H4 (cell line): Measurements from ENCODE around the gene VASH2. TPM values are rescaled to one million over a fixed set of nuclear protein-coding genes. Genes with fewer than 3 reads are reported as not detected.

ENCODE experiments used
- DNase-seq: peaks from one replicate; pipeline ENCODE4 v3.0.0-alpha.2; 2015; ENCODE audit warnings: low spot score
- total RNA-seq: library from RNA; depleted of rRNA; stranded (reverse); fragments of >200 nt; shearing (Covaris generic); gene quantifications from 2 replicates; pipeline ENCODE4 v1.2.3, GENCODE V29; 2014

The VASH2 gene
- total RNA-seq, 1 experiment from 2014 or later, result 2.5 TPM

DNA sequence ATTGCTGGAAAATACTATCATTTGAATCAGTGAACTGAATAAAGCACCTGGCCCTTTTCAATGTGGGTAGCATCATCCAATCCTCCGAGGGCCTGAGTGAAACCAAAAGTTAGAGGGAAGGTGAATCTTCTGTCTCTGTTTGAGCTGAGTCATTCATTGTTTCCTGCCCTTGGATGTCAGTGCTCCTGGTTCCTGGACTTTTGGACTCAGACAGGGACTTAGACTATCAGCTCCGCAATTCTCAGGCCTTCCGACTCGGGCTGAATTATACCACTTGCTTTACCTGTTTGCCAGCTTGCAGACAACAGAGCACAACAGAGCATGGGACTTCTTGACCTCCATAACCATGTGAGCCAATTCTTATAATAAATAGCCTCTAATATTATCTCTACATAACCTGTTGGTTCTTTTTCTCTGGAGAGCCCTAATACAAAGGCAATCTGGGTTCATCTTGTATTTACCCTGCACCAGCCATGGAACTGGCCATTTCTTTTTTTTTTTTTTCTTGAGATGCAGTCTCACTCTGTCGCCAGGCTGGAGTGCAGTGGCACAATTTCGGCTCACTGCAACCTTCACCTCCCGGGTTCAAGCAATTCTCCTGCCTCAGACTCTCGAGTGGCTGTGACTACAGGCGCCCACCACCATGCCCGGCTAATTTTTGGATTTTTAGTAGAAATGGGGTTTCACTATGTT lies 19.2 kb upstream of the VASH2 start:
- no peak for DNase-seq

DNA sequence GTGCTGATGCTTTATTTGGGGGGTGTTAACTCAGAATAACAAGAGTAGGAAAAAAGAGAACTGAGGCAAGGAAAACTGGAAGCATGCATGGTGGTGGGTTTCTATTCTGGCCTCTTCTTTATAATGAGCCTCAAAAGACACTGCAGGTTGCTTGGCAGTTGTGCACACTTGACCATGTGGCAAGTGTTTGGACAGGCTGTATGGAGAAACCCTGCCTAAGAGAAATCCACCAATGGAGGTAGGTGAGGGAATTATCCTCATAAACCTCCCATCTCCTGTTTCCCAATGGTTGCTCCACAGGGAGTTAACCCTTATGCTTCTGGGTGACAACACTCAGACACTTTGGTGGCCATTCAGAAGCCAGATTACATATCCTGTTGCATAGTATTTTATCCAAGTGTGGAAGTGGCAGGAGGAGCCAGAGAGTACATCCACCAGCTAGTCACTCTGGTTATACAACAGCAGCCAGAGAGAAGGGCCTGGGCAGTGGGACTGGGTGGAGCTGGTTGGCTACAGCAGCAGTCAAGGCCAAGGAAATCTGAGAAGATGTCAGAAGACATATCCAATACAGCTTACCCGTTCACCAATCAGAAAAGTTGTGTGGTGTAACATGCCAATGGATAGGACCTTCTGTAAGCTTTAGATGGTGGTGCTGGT lies 16.4 kb upstream of the VASH2 start:
- no peak for DNase-seq

DNA sequence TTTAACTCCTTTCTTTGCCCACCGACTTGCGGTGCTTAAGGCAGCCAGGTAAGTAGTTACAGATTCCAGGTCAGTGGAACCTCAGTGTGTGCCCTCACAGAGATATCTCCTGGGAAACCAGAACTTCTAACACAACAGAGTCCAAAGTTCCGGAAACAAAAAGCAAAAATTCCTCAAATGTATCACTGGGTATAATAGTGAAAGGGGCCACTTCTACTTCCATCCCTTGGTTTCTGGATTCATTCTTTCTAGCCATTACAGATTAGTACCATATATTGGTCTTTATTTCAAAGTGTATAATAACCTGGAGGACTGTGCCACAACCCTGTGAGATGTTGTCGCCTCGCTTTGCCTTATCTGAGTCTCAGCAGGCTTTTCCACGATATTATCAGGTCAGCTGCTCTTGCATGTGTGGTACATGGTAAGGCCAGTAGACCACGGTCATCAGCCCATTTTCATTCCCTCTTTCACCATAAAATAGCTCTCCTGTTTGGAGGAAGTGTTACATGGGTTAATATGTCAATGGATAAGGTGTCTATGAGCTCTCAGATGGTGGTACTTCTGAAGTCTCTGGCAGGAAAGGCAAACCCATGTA lies 14.9 kb upstream of the VASH2 start:
- DNase-seq, result no peak

DNA sequence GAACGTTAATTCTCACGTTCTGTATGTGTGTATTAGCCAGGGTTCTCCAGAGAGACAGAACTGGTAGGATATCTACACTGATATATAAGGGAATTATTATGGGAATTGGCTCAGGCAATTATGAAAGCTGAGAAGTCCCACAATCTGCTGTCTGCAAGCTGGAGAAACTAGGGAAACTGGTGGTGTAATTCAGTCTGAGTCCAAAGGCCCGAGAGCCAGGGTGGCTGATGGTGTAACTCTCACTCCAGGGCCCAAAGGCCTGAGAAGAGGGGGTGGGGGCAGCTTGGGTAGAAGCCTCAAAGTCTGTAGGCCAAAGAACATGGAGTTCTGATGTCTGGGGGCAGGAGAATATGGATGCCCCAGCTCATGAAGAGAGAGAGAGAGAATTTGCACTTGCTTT lies 13.3 kb upstream of the VASH2 start:
- no peak for DNase-seq

DNA sequence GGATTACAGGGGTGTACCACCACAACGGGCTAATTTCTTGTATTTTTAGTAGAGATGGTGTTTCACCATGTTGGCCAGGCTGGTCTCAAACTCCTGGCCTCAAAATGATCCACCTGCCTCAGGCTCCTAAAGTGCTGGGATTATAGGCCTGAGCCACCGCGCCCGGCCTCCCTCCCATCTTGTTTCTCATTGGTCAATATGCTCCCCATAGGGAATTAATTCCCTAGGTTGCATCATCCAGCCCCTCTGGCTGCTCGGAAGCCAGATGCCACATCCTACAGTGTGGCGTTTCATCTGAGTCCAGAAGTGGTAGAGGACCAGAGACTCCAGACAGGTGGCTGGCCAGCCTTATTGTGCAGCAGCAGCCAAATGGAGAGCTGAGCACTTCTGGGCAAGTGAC lies 11.5 kb upstream of the VASH2 start:
- no peak for DNase-seq

DNA sequence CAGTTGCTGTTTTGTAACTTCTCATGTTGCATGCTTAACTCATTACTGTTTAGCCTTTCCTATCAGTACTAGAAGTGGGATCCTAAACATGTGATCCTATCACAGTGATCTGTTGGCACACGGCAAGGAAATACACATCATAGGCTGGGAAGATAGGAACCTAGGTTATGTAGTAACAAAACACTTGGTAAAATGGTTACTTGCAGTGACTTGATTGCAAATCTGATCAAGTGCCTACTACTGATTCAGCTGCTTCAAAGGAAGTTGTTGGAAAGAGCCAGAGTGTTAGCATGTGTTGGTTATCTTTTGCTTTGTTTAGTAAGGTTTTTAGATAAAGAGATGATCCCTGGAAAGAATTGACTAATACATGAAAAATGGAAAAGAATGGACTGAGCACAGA lies 8.9 kb upstream of the VASH2 start:
- no peak for DNase-seq

DNA sequence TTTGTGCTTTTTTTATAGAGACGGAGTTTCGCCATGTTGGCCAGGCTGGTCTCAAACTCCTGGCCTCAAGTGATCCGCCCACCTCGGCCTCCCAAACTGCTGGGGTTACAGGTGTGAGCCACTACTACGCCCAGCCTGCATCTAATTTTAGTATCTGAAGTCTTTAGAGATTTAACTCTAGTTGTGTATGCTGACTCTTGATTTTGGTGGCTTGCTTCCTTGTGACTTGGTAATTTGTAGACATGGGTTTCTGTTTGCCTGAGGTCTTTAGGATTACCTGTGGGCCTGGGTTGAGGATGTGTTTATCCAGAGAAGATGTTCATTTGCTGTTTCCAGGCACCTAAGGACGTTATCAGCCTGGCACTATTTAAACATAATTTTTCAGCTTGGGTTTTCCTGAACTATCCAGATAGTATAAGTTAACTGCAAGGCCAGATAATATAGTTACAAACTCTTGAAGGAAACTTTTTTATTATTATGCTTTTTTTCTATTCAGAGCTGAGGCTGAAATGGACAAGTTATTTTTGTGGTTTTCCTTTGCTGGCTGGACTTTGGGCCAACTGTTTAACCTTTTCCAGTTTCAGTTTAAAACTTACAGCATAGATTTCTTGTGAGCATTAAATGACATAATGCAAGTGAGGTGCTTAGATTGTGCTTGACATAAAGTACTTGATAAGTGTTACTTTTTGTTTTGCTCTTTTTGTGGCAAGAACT lies 7.5 kb upstream of the VASH2 start:
- DNase-seq, result no peak

DNA sequence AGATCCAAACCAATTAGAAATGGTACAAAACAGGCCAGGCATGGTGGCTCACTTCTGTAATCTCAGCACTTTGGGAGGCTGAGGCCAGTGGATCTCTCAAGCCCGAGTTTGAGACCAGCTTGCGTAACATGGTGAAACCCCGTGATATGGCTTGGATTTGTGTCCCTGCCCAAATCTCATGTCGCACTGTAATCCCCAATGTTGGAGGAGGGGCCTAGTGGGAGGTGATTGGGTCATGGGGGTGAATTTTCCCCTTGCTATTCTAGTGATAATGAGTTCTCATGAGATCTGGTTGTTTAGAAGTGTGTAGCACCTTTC lies 7.0 kb upstream of the VASH2 start:
- DNase-seq, result no peak

DNA sequence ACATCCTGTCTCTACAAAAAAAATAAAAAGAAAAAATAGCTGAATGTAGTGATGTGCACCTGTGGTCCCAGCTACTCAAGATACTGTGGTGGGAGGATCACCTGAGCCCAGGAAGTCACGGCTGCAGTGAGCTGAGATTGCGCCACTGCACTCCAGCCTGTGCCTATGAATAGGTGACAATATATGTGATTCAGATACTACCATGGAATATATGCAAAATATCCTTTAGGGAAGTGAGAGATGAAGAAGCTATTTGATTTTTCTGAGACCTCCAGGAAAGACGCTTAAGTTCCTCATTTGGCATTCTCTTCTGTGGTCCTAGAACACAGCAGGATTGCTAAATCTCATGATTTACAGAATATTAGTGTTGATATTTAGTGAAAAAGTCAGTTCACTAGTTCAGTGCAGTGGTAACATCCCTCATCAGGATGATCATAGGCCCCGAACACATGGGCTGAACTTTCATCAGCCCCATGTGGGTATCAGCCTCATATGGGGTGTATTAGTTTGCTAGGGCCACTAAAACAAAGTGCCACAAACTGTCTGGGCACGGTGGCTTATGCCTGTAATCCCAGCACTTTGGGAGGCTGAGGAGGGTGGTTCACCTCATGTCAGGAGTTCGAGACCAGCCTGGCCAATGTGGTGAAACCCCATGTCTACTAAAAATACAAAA lies 6.0 kb upstream of the VASH2 start:
- no peak for DNase-seq

DNA sequence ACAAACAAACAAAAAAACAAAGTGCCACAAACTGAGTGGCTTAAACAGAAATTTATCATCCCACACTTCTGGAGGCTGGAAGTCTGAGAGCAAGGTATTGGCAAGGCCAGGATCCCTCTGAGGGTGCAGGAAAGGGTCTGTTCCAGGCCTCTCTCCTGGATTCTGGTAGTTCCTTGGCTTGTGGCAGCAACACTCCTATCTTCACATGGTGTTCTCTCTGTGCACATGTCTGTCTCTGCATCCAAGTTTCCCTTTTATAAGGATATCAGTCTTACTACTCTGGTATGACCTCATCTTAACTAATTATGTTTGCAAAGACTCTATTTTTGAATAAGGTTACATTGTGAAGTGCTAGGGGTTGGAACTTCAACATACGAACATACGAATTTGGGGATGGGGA lies 5.3 kb upstream of the VASH2 start:
- DNase-seq, result no peak

DNA sequence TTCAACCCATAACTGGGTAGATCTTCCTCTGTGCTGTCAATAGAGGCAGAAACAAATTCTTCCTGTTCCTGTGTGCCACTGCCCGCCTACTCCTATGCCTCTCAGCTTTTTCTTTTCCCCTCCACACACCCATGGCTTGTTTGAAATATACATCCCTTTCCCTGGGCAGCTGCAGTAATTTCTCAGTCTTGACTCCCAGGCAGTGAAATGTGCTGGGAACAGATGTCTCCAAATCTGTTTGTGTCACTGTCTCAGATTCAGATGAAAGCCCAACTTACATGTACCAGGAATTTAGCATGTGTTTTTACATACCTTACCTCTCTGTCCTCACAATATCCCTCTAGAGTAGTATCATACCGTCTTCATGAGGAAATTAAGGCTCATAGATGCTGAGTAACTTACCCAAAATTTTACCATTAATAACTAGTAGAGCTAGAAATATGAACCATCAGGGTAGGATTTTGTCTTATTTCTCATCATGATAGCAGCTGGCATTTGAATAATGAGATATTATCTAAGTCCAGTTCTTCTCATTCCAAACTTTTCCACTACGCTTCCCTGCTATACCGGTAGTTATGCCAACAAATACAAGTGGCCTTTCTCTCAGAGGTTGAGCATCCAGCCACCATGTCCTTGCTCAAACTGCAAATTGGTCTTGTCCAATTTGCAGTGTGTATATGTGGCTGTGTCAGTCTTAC lies 4.7 kb upstream of the VASH2 start:
- DNase-seq, result no peak

DNA sequence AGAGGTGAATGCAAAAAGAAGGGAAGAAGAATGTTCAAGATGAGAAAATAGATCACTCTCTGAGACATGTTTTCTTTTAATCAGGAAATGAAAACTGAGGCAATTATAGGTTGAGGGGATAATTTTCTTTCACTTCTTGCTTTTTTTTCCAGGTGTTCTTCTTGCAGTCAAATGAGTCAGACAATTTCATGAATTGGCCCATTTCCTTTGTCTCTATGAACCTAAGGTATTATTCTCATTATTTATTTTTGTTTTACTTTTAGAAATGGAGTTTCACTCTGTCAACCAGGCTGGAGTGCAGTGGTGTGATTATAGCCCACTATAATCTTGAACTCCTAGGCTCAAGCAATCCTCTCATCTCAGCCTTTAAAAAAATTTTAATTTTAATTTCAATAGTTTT lies 3.5 kb upstream of the VASH2 start:
- no peak for DNase-seq

DNA sequence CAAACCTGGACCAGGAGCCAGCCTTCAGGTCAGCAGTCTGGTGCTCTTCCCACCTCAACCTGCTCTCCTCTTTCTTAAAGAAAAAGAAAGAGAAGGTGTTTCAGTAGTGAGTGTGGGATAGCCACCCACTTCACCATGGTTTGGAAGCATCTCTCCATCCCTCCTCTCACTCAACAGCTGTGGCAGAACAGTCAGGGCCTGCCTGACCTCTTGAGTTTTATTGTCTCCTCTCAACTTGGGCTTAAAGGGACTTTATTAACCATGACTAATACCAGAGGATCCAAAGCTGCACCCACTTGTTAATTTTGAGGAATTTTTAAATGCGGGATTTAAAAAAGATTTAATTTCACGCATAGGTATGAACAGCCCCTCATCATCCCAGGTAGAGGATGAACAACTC lies 570 bp upstream of the VASH2 start:
- DNase-seq, result no peak

DNA sequence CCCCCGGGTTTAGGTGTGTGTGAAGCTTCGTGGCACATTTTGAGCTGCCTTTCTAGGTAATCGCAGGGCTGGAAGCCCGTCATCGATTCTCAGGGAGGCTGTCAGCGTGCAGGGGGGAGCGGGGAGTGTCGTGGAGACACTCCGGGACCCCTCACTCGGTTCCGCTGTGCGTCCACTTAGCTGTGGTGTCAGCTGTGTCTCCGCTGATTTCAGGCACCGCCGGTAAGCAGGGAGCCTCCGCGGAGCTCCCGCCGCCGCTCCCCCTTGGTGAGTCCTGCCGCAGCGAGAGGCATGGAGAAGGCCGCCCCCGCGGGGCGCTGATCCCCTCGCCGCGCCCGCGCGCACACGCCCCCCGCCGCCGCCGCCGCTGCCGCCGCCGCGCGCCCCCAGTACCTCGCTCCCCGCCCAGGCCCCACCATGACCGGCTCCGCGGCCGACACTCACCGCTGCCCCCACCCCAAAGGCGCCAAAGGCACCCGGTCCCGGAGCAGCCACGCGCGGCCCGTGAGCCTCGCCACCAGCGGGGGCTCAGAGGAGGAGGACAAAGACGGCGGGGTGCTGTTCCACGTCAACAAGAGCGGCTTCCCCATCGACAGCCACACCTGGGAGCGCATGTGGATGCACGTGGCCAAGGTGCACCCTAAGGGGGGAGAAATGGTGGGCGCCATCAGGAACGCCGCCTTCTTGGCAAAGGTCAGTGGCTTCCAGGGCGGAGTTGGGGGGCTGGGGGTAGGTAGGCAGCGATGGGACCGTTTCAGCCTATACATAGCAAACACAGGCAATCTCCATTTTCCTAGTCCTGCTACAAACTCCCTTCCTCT lies 995 bp downstream of the VASH2 start:
- no peak for DNase-seq

DNA sequence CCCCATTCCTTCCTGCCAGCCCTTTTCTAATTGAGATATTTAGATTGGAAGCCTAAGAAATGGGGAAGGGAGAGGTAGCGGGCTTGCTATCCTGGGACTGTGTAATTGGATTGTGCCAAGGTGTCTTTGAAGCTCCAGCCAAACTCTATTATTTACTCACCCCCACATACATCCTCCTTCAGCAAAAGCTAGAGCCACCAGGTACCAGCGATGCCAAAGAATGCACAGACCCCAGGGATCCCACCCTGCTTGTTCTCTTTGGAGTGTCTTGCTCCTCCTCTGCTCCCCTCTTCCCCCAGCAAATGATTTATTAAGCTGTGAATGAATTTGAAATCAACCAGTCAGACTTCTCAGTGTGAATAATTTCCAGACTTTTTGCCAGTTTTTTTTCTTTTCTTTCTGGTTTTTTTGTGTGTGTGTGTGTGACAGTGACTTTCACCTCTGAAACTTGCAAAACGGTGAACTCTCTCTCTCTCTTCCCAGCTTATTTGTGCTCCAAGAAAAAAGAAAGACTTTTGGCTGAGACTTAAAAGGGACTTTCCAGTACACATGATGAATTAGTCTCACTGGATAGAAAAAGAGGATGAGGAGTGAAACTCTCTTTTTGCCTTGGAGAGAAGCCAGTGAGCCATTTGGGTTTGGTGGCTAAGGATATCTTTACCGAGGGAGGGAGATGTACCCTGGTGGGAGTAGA lies 1.8 kb downstream of the VASH2 start:
- DNase-seq, result no peak

DNA sequence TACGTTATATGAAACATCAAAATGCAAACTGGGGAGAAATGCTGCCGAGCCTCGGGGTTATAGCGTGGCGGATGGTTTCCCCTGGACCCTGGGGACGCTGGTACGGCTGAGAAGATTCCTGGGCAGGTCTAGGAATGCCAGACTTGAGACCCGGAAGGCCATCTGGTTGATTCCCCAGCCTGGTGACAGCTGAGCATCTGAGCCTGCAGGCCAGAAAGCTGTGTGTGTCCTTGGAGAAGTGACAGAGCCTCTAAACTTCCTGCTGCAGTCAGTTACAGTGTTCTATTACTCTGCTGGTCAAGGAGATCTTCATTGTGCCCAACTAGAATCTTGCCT lies 2.3 kb downstream of the VASH2 start:
- DNase-seq, result no peak

DNA sequence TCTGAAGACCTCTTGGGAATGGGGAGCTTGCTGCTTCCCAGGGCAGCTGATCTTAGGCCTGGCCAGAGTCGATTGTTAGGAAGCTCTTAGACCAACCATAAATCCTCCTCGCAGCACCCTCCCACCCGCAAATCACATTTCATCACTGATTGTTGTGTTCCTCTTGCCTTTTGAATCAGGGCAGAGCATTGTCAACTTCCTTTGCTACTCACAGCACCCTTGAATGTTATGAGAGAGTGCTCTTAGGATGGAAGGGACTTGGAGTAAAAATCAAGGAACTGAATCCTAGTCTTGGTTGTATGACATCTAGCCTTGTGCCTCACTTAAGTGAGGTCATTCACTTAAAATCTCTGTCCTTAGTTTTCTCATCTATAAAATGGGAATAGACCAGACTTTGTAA lies 3.0 kb downstream of the VASH2 start:
- DNase-seq, result no peak

DNA sequence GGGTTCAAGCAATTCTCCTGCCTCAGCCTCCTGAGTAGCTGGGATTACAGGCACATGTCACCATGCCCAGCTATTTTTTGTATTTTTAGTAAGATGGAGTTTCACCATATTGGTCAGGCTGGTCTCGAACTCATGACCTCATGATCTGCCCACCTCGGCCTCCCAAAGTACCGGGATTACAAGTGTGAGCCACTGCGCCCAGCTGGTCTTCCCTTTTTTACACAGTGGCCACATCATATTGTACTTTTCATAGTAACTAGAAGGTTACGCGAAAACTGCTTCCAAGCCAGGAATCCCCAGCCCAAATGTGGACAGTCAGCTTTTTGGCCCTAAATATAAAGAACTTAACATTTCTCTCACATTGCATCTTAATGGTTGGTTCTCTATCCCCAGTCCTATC lies 4.2 kb downstream of the VASH2 start:
- DNase-seq, result no peak

DNA sequence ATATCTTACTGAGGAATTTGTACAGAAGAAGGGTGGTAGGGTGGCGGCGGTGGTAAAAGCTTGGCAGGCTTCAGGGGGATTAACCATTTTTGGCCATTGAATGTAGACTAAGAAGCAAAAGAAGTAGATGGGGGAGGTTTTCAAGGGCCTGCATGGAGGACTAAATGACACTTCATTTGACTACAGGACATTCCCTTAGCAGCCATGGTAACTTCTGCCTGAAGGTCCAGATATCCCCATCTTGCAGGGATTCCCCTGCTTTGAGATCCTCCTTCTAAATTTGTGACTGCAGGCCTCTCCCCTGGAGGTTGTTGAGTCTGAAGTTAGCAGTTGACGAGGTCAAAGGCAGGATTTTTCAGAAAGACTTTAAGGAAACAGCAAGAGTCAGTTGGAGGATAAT lies 4.8 kb downstream of the VASH2 start:
- DNase-seq, result no peak

DNA sequence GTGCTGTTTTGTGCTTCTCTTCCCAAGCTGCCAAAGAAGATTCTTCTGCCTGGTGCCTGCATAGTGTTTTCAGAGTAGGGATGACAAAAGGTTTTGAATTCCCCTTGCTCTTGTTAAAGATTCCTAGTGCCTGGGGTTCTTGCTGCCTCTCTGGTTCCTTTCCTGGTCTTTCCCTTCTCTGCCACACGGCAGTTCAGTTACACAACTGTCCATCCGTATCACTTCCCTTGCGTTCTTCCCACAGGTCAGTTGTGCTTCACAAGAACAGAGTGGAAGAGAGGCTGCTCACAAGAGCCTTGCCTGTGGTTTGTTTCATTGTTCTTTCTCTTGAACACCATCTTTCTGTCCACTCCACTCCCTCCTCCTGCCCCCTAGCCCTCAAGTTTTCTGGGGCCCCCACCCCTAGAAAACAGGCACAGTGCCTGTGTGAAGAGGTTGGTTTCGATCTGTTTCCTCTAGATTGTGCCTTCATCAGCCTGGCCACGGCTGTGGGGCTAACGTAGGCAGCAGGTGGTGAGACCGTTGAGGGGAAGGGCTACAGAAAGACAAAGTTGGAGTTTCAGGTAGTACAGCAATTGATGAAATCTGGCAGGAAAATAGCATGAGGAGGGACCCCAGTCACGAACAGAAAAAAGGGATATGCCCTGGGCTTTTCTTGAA lies 5.8 kb downstream of the VASH2 start:
- no peak for DNase-seq
